ENCODE measurements around the gene SFXN5. TPM values are rescaled to one million over a fixed set of nuclear protein-coding genes. Genes with fewer than 3 reads are reported as not detected.

The SFXN5 gene
- total RNA-seq, 1 donor from 2014 or later = 13.7 TPM

DNA sequence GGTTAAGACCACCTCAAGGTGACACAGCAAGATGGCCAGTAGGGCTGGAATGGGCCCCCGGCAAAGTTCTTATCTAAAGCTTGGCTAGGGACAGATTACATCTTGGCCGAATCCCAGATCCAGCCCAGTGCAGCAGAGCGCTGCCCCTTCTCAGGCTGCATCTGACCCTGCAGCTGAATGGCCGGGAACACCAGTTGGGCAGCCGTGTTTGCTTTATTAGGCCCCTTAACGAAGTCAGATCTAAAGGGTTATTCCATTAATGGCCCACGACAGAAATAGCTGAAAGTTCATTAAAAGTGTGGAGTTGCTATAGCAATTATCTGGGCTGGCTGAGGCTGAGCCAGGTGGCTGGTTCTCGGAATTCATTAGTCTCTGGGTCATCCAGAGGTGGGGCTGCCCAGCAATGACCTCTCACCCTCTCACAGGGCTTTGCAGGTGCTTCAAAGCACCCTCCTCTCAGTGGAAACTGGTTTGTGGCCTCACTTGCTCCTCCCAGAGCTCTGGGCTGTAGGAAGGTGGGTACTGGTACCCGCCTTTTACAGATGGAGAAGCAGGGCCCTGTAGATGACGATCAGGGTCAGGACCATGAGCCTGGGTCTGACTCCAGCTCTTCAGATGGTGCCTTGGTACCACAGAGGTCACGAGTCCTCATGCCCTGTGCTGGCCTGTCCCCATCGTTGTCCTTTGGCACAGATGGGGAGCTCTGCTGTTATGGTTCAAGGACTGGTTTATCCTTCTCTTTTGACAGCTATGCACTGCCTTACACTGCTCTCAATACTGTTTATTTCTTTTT, 85.4 kb downstream of the SFXN5 start:
- no peak overlapping the region for H3K27ac Mint-ChIP-seq (ENCODE audit: unreplicated experiment)
- H3K9me3 Mint-ChIP-seq (ENCODE audit: unreplicated experiment) = no peaks in the 10 kb centered on the region
- TF ChIP-seq, protein P1, sequence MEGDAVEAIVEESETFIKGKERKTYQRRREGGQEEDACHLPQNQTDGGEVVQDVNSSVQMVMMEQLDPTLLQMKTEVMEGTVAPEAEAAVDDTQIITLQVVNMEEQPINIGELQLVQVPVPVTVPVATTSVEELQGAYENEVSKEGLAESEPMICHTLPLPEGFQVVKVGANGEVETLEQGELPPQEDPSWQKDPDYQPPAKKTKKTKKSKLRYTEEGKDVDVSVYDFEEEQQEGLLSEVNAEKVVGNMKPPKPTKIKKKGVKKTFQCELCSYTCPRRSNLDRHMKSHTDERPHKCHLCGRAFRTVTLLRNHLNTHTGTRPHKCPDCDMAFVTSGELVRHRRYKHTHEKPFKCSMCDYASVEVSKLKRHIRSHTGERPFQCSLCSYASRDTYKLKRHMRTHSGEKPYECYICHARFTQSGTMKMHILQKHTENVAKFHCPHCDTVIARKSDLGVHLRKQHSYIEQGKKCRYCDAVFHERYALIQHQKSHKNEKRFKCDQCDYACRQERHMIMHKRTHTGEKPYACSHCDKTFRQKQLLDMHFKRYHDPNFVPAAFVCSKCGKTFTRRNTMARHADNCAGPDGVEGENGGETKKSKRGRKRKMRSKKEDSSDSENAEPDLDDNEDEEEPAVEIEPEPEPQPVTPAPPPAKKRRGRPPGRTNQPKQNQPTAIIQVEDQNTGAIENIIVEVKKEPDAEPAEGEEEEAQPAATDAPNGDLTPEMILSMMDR (IDR thresholded peaks at IDR 0.05; ENCODE audit: partially characterized antibody, unreplicated experiment) = no peak
- DNase-seq = no peak
- H3K4me3 Mint-ChIP-seq (ENCODE audit: unreplicated experiment) = no peak overlapping the region
- no peaks in the 10 kb centered on the region for H3K36me3 Mint-ChIP-seq (ENCODE audit: unreplicated experiment)
- peaks cover 7% of the 10 kb centered on the region for H3K27me3 Mint-ChIP-seq (ENCODE audit: unreplicated experiment)
- H3K4me1 Mint-ChIP-seq (ENCODE audit: low read depth, unreplicated experiment) = no peaks in the 10 kb centered on the region

DNA sequence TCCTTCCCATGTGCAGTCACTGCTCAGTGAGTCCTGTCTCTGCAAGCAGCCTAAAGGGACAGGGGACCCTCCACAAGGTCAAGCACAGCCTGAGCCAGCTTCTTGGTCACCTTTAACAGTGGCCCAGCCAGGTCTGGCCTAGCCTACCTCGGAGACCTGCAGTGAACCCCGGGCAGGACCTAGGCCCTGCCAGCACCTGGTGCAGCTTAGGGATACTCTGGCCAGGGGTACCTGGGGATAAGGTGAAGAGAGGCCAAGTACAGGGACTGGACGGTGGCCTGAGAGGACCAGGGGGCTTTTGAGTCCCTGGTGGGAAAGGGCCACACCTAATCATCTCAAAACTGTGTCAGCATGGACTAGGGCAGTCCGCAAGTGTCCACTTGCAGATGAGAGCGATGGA, 86.4 kb downstream of the SFXN5 start:
- no peak for DNase-seq
- H3K27me3 Mint-ChIP-seq (ENCODE audit: unreplicated experiment) = peaks cover 9% of the 10 kb centered on the region

DNA sequence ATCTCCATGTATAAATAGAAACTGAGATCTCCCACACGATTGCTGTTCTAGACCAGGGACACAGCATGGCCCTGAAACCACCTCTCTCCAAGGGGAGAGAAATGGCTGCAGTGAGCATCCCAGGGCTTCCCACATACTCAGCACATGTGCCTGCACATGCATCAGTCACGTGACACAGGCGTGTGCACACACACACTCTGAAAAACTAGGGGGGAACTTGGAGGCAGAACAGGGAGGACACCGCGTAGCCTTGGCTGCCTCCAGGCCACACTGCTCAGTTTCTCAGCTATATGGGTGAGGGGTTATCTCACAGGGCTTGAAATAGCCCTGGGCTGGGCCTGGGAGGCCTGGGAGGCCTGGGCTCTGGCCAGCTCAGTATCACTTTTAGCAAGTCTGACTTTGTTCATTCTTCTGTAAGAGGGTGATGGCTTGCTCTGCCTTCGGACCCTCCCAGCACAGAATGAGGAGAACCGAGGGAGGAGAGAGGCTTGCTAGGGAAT, 87.3 kb downstream of the SFXN5 start:
- no peaks in the 10 kb centered on the region for H3K9me3 Mint-ChIP-seq (ENCODE audit: unreplicated experiment)
- H3K4me3 Mint-ChIP-seq (ENCODE audit: unreplicated experiment) = no peak overlapping the region
- H3K4me1 Mint-ChIP-seq (ENCODE audit: low read depth, unreplicated experiment) = no peaks in the 10 kb centered on the region

More for the DNA sequence above, 86.4 kb downstream of the SFXN5 start:
- Mint-ChIP-seq H3K4me3 (ENCODE audit: unreplicated experiment) (no peak overlapping the region), H3K27ac (ENCODE audit: unreplicated experiment) (no peak overlapping the region), H3K9me3 (ENCODE audit: unreplicated experiment) (no peaks in the 10 kb centered on the region), H3K4me1 (ENCODE audit: low read depth, unreplicated experiment) (no peaks in the 10 kb centered on the region), H3K36me3 (ENCODE audit: unreplicated experiment) (no peaks in the 10 kb centered on the region)
- TF ChIP-seq, protein P1 (IDR thresholded peaks at IDR 0.05; ENCODE audit: partially characterized antibody, unreplicated experiment) = no peak

DNA sequence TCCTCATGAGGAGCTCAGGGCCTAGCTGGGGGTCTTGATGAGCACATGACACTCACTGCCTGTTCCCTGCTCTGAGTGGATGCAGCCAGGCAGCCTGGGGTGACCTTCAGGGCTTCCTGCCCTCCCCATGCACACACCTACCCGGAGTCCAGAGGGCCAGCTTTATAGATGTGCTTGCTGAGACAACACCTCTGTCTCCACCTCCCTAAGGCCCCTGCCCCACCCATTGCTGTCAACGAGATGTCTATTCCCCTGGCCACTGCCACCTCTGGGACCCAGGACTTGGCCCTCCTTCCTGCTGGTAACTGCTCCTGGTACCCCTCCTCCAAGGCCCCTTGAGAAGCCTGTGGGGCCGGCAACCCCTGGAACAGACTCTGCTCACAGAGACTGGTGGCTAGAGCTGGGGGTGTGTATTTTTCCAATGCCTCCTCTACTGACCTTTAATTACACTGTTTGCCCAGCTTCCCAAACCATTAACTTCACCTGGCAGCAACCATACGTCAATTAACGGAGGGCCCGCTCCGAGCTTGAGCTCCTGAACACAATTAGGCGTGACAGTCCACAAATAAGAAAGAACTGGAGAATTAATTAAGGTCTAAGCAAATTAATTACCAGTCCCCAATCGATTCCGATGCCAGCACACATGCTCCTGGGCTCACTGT, 87.9 kb downstream of the SFXN5 start:
- no peak overlapping the region for H3K27ac Mint-ChIP-seq (ENCODE audit: unreplicated experiment)
- no peak for DNase-seq
- H3K27me3 Mint-ChIP-seq (ENCODE audit: unreplicated experiment) = peaks cover 9% of the 10 kb centered on the region
- TF ChIP-seq, protein P1 (IDR thresholded peaks at IDR 0.05; ENCODE audit: partially characterized antibody, unreplicated experiment) = no peak
- H3K9me3 Mint-ChIP-seq (ENCODE audit: unreplicated experiment) = no peaks in the 10 kb centered on the region
- H3K4me3 Mint-ChIP-seq (ENCODE audit: unreplicated experiment) = no peak overlapping the region
- H3K36me3 Mint-ChIP-seq (ENCODE audit: unreplicated experiment) = no peaks in the 10 kb centered on the region
- H3K4me1 Mint-ChIP-seq (ENCODE audit: low read depth, unreplicated experiment) = no peaks in the 10 kb centered on the region

More for the DNA sequence above, 87.3 kb downstream of the SFXN5 start:
- Mint-ChIP-seq H3K36me3 (ENCODE audit: unreplicated experiment) (no peaks in the 10 kb centered on the region), H3K27me3 (ENCODE audit: unreplicated experiment) (peaks cover 9% of the 10 kb centered on the region), H3K27ac (ENCODE audit: unreplicated experiment) (no peak overlapping the region)
- TF ChIP-seq, protein P1 (IDR thresholded peaks at IDR 0.05; ENCODE audit: partially characterized antibody, unreplicated experiment) = no peak
- no peak for DNase-seq
